GM19239 (cell line): ENCODE data around the gene RMDN3.
A peak's percentile ranks its signal among the peaks of the same experiment; 100 is the strongest.

ENCODE experiments used
- DNase-seq: peaks from one replicate; pipeline ENCODE4 v3.0.0; 2011; ENCODE audit warnings: low spot score; ENCODE audit not compliant: insufficient read length
- FAIRE-seq: peaks from 2 replicates; lab custom pipeline; 2011; peaks lifted over from hg19 to GRCh38; lab: Jason Lieb, UNC

The RMDN3 gene

DNA sequence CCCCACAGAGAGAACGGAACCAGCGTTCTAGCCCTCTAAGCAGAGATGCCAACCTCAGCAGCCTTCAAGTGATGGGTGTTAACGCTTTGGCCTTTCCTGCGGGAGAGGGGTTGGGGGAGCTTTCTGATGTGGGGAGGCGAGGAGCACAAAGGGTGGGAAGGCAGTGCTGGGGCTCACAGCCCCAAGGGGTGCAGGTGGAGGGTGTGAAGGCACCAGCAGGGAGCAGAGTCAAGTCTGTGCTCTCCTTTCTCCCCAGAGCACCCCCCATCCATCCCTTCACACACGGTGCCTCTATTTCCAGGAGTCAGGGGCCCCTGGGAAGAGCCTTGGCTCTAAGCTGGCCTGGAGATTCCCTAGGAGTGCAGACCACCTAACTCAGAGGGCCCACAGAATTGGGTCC, 18.8 kb upstream of the RMDN3 start:
- DNase-seq (no peak), FAIRE-seq (no peak)

DNA sequence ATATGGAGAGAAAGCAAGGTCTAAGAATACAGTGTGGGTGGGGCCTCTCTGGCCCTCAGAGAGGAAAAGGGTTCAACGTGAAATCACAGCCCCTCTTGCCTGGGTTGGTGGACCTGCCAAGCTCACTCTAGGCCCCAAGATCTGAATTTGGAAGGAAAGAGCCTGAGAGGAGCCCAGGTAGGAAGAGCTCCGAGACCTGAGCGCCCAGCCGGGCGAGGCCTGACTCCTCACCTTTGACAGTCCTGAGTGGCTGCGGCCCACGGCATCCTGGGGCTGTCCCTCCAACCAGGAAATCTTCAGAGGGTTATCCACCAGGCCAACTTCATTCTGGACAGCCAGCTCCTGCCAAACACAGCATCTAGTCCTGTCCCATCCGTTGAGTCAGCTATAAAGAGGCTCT, 18.4 kb upstream of the RMDN3 start:
- FAIRE-seq = no peak
- DNase-seq = no peak

DNA sequence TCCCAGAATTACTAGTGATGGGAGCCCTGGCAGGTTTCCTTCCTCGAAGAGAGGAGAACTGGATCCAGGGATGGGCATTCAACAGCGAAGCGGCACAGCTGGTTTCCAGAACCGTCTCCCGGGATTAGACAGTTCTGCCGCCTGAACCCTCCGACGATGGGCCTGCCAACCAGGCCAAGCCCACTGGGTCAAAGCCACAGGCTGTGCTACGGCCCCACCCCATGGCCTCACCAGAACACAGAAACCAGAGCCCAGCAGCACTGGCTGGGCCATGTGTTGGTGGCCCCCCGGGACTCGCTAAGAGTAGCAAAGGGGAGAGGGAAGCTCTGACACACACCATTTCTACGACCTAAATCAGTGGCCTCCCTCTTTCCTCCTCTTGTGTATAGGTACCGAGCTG, 17.0 kb upstream of the RMDN3 start:
- no peak for DNase-seq
- FAIRE-seq = no peak

DNA sequence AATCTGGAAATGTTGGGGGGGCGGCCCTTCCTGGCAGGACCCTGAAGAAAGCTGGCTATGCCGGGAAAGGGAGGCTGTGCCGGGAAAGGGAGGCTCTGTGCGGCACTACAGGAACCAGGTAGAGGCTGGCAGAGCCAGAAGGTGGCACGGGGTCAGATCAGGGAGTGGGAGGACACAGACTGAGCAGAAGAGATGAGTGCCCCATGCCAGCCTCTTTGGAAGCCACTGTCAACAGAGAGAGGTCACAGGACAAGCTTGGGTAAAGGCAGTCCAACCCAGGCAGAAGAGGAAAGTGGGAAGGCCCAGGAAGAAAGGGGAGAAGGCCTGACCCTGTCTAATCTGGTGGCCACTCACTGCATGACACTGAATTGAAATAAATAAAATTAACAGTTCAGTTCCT, 16.2 kb upstream of the RMDN3 start:
- no peak for FAIRE-seq

DNA sequence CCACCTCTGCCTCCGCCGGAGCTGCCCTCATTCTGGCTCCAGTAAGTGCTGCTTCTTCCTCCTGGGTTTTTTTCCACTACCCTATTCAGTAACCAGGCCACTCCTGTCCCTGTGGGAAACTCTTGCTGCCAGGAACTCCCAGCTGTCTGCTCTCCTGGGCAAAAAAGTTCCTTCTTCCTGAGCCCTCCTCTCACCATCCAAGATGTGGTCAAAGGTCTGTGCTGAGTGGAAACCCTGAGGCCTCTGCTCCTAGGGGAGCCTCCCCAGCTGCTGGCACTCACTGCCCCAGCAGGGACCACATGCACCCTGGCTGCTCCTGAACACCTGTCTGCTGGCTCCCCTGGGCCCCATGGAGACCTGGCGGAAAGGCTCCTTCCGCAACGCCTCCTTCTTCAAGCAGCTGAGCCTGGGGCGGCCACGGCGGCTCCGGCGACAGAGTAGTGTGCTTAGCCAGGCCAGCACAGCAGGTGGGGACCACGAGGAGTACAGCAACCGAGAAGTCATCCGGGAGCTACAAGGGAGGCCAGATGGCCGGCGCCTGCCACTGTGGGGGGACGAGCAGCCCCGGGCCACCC, 15.2 kb upstream of the RMDN3 start:
- peak; percentile 61 for FAIRE-seq

More for the DNA sequence above, 16.2 kb upstream of the RMDN3 start:
- DNase-seq = no peak

DNA sequence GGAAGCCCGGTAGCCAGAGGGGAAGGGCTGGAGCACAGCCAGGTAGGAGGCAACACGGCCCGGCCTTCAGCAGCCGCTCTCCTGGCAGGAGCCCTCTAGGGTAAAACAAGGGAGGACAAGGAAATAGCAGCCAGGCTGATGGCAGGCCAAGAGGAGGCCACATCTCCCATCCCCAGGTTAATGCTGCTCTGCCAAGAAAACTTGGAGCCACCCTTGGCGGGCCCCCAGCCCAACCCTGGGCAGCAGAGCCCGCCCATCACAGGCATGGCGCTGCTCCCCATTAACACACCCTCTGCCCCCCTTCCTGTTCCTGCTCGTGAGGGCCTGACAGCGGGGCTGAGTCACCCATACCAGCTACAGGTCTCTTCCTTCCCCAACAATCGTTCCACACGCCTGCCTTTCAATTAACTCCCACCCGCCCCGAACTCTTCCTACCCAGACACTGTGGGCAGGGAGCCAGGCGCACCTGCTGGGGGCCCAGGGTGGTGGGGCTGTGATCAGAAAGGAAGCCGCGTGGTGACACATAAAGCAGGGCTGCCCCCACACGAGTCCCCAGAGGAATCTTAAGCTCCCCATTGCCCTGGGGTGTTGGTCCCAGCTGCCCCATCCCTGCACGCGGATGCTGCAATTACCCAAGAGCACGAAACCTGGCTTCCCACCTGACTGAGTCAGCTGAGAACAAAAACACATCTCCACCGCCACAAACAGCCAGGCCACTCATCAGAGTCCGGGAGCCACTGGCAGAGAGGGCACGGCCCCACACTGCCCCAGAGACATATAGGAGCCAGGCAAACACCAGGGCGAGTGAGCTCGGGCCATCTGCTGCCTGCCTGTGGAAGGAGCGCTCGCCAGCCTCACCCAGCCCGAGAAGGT, 14.5 kb upstream of the RMDN3 start, which contains the start of gene C15orf62:
Gene C15orf62, plus strand, starts transcription at position 707 of the 873 bp plus-strand sequence. CDS start 516 bp downstream, outside the sequence.
- no peak for DNase-seq
- FAIRE-seq = peak; percentile 45

More for the DNA sequence above, 15.2 kb upstream of the RMDN3 start:
- no peak for DNase-seq

DNA sequence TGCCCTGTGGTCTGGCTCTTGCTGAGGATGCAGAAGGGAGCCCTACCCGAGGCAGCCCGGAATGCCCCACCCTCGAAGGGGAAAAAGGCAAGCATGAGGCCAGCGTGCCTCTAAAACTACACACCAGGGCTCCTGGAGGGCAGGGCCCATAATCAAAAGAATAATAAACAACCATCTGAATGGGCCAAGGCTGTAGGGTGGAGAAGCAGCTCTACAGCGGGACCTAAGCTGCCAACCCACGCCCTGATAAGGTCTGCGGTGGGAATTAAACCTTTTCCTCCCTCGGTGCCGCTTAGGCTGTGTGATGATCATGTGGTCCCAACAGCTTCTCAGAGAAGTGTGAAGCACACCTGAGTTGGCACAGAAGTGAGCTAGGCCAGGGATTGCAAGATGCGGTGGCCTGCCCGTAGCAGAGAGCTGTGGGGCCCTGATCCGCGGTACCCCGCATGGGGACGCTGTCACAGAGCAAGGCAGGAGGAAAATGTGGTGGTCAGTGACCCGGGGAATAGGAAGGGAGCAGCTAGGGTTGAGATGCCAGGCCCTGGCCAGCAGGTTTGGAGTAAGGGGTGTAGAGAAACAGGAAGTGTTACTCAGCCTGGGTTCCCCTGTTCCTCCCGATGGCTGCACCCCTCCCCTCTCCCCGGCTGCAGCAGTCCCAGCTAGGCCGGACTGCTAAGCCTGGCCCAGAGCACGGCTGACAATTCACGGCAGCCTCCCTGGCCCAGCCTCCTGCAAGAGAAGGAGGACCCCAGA, 13.6 kb upstream of the RMDN3 start:
- FAIRE-seq = peak; percentile 18
- DNase-seq = no peak

DNA sequence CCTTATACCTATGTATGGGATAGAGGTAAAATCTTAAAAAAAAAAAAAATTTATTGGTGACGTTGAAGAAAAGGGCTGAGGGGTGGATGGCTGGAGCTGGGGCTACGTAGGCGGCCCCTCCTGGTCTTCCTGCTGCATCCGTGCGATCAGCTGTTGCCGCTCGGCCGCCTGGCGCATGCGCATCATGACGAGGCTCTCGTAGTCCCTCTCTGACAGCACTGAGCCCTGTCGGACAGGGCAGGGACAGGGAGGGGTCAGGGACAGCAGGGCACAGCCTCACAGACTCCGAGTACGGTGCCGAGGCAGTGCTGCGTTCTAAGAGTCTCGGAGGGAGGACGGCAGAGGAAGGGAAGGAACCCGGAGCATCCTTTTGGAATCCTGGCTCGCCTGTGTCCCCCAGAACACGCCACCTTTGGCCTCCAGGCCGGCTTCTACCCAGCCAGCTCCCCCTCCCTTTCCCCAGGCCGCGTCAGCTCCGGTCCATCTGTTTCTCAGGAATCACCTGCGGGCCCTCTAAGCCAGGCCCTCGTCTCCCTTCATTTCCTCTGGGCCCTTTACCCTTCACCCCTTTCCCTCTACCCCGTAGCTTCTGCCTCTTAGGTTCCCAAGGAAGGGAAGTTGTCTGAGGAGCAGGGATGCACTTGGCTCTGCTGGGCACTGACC, 12.9 kb upstream of the RMDN3 start:
- FAIRE-seq (no peak), DNase-seq (no peak)

DNA sequence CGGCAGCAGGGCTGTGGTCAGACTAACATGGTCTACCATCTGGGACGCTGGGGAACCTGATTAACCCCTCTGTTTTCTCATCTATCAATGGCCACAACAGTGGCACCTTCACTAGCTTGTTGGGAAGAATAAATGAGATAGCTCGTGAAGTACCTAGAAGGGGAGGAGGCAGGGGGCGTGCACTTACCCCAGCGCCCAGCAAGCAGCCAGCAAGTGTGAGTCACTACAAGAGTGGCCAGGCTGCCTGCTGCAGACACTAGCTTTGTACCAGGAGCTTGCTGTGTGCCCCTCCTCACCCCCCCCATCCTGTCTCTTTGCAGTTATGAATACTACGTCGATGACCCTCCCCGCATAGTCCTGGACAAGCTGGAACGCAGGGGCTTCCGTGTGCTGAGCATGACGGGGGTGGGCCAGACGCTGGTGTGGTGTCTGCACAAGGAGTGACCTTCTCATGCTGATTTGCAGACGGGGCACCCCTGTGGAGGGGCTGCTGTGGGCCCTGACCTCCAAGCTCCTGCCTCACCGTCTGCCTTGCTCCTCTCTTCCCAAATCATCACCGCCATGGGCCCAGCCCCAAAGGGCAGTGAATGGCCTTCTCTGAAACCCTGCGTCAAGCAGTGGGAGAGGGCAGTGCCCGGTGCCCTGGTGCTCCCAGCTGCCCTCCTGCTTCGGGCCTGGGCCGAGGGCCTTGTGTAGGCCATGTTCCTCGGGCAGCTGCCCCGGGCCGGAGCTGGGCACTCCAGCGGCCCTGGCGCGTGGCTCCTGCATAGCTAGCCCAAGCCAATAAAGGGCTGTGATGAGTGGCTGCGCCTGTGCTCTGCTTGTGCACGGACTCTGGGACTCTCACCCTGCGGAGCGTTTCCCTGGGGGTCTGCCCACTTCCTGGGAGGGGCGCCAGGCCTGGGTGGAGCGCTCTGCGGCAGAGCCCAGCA, 12.1 kb upstream of the RMDN3 start:
- DNase-seq = no peak
- no peak for FAIRE-seq

DNA sequence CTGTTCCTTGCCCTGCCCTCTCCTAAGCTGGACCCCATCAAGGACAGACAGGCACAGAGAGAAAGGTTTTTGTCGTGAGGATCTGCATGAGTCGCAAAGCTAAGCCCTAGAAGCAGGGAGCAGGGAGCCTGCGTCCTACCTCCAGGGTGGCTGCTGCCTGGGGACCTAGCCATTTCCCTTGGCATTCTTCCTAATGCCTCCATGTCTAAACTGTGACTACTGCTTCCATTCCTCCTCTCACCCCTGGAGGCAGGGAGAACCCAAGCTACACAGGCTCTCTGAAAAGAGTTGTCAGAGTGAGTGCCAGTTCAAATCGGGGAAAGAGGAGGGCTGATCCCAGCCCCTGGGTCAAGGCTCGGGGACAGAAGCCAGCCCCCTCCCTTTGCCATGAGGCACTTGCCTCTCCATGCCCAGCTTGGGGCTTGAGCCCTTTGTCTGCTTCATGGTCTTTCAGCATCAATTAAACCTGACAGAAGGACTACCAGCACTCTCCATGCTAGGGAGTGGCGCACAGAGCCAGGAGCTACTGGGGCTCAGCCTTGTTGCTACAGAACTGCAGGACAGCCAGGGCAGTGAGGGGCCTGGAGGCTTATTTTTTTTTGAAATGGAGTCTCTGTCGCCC, 11.3 kb upstream of the RMDN3 start:
- no peak for FAIRE-seq
- no peak for DNase-seq

DNA sequence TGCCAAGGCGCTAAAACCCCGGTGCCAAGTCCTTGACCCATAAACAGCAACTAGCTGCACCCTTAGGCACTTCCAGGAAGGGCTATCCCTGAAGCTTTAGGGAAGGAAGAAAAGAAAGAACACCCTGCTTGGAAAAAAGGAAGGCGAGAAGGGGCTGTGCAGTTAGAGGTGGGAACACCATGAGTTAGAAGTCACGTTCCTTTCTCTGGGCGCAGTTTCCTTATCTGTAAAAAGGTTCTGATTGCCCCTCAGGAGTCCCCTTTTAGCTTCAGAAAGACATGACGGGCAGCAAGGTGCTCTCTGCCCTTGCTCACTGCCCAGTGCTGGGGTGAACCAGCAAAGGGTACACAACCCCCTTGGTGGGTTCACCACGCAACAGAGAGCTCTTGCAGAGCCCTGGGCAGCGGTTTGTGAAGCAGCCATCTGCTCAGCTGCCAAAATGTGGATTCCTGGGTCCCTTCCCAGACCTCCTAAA, 9.6 kb upstream of the RMDN3 start:
- FAIRE-seq (peak; percentile 14), DNase-seq (no peak)

DNA sequence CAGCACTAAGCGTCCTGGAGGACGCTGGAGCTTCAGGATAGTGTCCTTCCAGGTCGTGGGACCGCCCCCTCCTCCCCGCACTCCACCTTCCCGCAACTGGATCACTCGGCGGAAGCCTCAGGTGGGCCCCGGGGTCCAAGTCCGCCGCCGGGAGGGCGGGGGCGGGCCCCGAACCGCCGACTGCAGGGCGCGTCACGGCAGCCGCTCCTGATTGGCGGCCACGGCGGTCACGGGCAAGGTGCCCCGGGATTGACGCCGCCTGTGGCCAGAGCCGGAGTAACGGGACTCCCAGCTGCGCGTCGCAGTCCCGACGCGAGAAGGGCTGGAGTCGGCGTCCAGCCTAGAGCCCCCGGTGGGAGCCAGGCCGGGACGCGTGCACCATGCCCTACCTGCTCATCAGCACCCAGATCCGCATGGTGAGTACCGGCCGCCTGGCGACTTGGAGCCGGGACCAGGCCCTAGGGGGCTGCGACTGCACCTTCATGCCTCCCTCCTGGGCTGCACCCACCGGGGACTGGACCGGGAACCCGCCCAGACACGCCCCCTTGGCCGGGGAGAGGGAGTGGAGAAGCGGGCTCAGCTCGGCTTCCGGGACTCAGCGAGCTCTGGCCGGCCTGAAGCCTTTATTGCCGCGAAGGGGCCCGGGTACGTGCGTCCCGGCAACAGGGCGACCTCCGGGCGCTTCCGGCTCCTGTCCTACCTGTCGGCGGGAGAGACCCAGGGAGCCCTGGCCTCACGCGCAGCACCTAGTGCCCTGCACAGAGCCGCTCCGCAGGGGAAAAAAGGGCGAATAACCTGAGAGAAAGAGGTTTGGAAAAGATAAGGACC, 9.0 kb upstream of the RMDN3 start, which contains the start of gene GCHFR:
Gene GCHFR, plus strand, starts transcription at position 268 of the 828 bp plus-strand sequence. Its CDS starts 113 bp downstream, at position 381.
- peak; percentile 69 for FAIRE-seq
- DNase-seq = no peak

DNA sequence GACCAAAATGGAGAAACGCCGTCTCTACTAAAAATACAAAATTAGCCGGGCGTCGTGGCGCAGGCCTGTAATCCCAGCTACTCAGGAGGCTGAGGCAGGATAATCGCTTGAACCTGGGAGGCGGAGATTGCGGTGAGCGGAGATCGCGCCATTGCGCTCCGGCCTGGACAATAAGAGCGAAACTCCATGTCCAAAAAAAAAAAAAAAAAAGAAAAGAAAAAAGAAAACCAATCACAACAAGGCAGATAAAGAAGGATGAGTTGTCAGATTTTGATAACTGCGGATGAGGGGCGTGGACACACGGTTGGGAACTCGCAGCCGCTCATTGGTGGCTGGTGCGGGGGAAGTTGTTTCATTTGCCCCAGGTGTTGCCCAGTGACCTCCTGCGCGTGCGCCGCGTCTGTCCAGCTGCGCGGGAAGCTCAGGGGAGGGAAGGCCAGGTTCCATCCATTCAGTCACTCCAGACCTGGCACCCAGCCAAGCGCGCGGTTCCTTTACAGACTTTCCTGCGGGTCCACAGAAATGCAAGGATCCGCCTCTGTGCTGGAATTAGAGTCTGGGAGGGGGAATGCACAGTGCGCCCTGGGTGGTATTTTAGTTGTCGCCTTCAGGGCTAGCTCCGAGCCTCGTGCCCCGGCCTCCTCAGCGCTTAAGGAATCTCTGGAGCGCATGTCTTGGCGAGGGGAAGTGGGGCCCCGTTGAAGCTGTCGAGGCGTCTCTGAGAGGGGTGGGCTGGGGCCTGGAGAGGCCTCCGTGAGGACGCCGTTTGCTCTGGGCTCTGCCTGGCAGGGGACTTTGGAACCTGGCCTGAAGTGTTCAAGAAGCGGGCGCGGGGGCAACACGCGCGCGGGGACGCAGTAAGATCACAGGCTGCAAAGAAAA, 8.1 kb upstream of the RMDN3 start:
- no peak for DNase-seq
- no peak for FAIRE-seq

DNA sequence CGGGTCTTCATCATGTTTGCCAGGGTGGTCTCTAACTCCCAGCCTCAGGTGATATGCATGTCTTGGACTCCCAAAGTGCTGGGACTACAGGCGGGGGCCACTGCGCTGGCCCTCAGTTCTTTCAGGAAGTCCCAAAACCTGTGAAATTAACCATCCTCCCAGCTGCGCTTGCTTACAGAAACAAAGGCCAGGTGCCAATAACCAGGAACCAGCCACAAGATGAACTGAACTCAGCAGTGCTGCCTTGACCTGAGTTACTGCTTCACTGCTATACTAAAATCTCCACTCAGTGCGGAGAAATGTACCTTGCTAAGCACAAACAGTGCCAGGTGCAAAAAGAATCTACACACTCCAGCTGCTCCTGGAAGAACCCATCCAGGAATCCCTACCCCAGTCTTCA, 4.9 kb upstream of the RMDN3 start:
- no peak for FAIRE-seq
- no peak for DNase-seq

DNA sequence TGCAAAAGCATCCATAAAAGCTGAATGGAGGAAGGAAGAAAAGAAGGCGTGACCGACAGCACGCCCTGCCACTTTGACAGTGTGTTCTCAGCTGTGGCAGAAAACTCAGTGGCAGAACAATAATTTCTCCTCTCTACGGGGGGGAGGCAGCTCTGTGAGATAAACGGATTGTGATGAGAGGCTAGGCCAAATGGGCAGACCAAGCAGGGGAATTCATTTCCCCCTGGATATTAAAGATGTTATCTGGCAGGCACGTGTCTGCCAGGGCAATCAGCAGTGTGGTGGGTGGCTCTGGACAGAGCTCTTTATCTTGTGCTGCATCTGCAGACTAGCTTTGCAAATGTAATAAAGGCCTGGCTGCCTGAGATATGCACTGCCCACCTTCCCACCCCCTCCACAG, 1.9 kb upstream of the RMDN3 start:
- DNase-seq = no peak
- FAIRE-seq = no peak

DNA sequence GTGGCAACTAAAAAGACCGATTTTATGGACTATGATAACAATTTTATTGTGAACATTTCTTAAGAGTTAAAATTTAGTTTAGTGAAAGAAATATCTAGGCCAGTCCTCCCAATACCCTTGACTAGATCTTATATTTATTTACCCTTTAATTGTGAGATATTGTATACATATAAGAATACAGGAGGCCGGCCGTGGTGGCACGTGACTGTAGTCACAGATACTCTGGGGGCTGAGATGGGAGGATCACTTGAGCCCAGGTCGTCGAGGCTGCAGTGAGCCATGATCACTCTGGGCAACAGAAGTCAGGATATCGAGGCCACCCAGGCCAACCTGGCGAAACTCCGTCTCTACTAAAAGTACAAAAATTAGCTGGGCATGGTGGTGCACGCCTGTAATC, 756 bp upstream of the RMDN3 start:
- no peak for DNase-seq
- no peak for FAIRE-seq

DNA sequence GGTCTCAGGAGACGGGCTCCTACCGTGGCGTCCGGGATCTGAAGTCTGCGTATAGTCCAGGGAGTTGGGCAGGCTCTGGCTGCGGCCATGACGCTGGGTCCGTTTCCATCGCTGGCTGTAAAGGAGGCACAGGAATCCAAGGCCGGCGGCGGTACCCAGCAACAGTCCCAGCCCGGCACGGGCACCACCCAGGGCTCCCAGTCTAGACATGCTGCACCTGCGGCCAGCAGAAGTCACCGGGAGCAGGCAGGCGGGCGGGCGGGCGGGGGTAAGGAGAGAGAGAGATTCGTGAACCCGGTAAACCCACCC, 526 bp downstream of the RMDN3 start:
- DNase-seq = no peak
- FAIRE-seq = no peak
